ENCODE measurements around the gene TESK1.
A peak's percentile ranks its signal among the peaks of the same experiment; 100 is the strongest.

TESK1 gene

GRCh38 chr9:35604578-35605350, at the start of gene TESK1:
Gene TESK1, plus strand, starts transcription at chr9:35605262. Its CDS starts 358 bp downstream, at chr9:35605620.
- peak; percentile 91 for DNase-seq (ENCODE audit: low spot score)

- no peak for DNase-seq (ENCODE audit: low spot score)
Measured at GRCh38 chr9:35555881-35556280, 49.2 kb upstream of the TESK1 start.

GRCh38 chr9:35556776-35557175, 48.3 kb upstream of the TESK1 start:
- no peak for DNase-seq (ENCODE audit: low spot score)

GRCh38 chr9:35557320-35557719, 47.7 kb upstream of the TESK1 start:
- no peak for DNase-seq (ENCODE audit: low spot score)

GRCh38 chr9:35558185-35558584, 46.9 kb upstream of the TESK1 start:
- no peak for DNase-seq (ENCODE audit: low spot score)

- DNase-seq (ENCODE audit: low spot score), result no peak
Measured at GRCh38 chr9:35559792-35560530, 45.1 kb upstream of the TESK1 start.

- no peak for DNase-seq (ENCODE audit: low spot score)
Measured at GRCh38 chr9:35560625-35561337, 44.3 kb upstream of the TESK1 start.

- DNase-seq (ENCODE audit: low spot score), result no peak
Measured at GRCh38 chr9:35561468-35562261, 43.4 kb upstream of the TESK1 start.

- no peak for DNase-seq (ENCODE audit: low spot score)
Measured at GRCh38 chr9:35562895-35563780, 41.9 kb upstream of the TESK1 start.

GRCh38 chr9:35563791-35564197, 41.3 kb upstream of the TESK1 start:
- DNase-seq (ENCODE audit: low spot score), result no peak

- DNase-seq (ENCODE audit: low spot score), result no peak
Measured at GRCh38 chr9:35564658-35565061, 40.4 kb upstream of the TESK1 start.

GRCh38 chr9:35566417-35566816, 38.6 kb upstream of the TESK1 start:
- DNase-seq (ENCODE audit: low spot score), result peak; percentile 71

- DNase-seq (ENCODE audit: low spot score), result no peak
Measured at GRCh38 chr9:35568196-35568595, 36.9 kb upstream of the TESK1 start.

GRCh38 chr9:35569206-35569605, 35.9 kb upstream of the TESK1 start:
- DNase-seq (ENCODE audit: low spot score), result no peak

GRCh38 chr9:35570709-35571504, 34.2 kb upstream of the TESK1 start:
- DNase-seq (ENCODE audit: low spot score), result no peak

GRCh38 chr9:35574578-35575122, 30.4 kb upstream of the TESK1 start:
- no peak for DNase-seq (ENCODE audit: low spot score)

GRCh38 chr9:35575478-35575877, 29.6 kb upstream of the TESK1 start:
- DNase-seq (ENCODE audit: low spot score), result no peak

GRCh38 chr9:35577486-35577885, 27.6 kb upstream of the TESK1 start:
- DNase-seq (ENCODE audit: low spot score), result no peak

GRCh38 chr9:35579130-35579529, 25.9 kb upstream of the TESK1 start:
- DNase-seq (ENCODE audit: low spot score), result no peak

Data from GM03348 (cell line).